GM18517 (cell line): Measurements from ENCODE around the gene ZC3H12C.
"Not testable (repeated sequence)": the region's sequence is repeated elsewhere in the genome, so short reads cannot be mapped to it uniquely, and the experiment has no call there.

Experiments
- ATAC-seq: cut with Tn5 transposase; IDR thresholded peaks from one replicate; pipeline ENCODE4 v1.9.1; 2021; ENCODE audit warnings: mild to moderate bottlenecking, moderate library complexity; ENCODE audit not compliant: unreplicated experiment

The ZC3H12C gene

GRCh38 chr11:110208678-110209312 lies 115.6 kb downstream of the ZC3H12C start:
- ATAC-seq: not testable (repeated sequence)

- ATAC-seq: not testable (repeated sequence)
Observed at GRCh38 chr11:110209313-110209694, 116.1 kb downstream of the ZC3H12C start.

- no peak for ATAC-seq
Observed at GRCh38 chr11:110217223-110217877, 124.2 kb downstream of the ZC3H12C start.

GRCh38 chr11:110217936-110218335 lies 124.7 kb downstream of the ZC3H12C start:
- no peak for ATAC-seq

GRCh38 chr11:110219006-110219785 lies 126.0 kb downstream of the ZC3H12C start:
- ATAC-seq: no peak
